GM23338 (cell line): Measurements from ENCODE around the gene USP24.

Source experiments
- EZH2 ChIP-seq: fragments of 200-600 bp; sonication (generic); IDR thresholded peaks from one replicate; pipeline ENCODE4 v1.8.0; 2017; ENCODE audit warnings: antibody characterized with exemption, mild to moderate bottlenecking, low read depth; ENCODE audit not compliant: unreplicated experiment
- EZH2phosphoT487 ChIP-seq: fragments of 200-600 bp; sonication (generic); IDR thresholded peaks from one replicate; pipeline ENCODE4 v1.8.1; 2018; ENCODE audit warnings: antibody characterized with exemption; ENCODE audit not compliant: unreplicated experiment
- JUNB ChIP-seq: IDR thresholded peaks from one replicate; pipeline ENCODE4 v1.6.1; 2016; ENCODE audit warnings: antibody characterized with exemption; ENCODE audit not compliant: unreplicated experiment
- POLR2AphosphoS5 ChIP-seq: IDR thresholded peaks from 2 replicates; pipeline ENCODE4 v1.6.1; 2016; ENCODE audit warnings: antibody characterized with exemption, low read depth
- ZNF114 ChIP-seq: fragments of 250-450 bp; sonication (Bioruptor Pico); IDR thresholded peaks from 2 replicates; pipeline ENCODE4 v1.5.0; 2020; ENCODE audit warnings: mild to moderate bottlenecking, moderate library complexity
- TF ChIP-seq, protein P1 (sequence below), 2 experiments: fragments of 200-600 bp in 1 of 2; sonication (generic) in 1 of 2; conservative IDR thresholded peaks; 2 replicates each; pipeline versions ENCODE4 v1.5.1 to v1.6.1; 2016 to 2017; ENCODE audit warnings: antibody characterized with exemption in 2 of 2, low read depth in 2 of 2, mild to moderate bottlenecking in 2 of 2, moderate library complexity in 1 of 2
- TF ChIP-seq, protein P2 (sequence below): IDR thresholded peaks from one replicate; pipeline ENCODE4 v1.6.1; 2018; ENCODE audit warnings: antibody characterized with exemption; ENCODE audit not compliant: unreplicated experiment
- TF ChIP-seq, protein P3 (sequence below): IDR thresholded peaks from 2 replicates; pipeline ENCODE4 v1.6.1; 2016; ENCODE audit warnings: antibody characterized with exemption

DNA sequence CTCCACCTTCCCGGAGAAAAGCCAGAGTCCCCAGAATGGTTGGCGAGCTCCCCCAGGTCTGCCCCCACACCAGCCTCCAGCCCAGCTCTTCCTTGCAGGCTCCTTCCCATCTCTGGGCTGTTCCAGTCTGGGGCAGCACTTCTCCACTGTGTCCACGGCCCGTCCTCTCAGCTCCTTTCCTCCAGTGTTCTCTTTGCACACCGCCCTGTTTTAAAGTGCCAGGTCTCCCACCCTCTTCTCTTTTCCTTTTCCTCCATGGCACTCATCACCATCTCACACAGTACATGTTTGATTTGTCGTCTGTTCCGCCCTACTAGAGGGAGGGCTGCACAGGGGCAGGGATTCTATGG is 181.9 kb downstream of the USP24 start:
- TF ChIP-seq, protein P1, sequence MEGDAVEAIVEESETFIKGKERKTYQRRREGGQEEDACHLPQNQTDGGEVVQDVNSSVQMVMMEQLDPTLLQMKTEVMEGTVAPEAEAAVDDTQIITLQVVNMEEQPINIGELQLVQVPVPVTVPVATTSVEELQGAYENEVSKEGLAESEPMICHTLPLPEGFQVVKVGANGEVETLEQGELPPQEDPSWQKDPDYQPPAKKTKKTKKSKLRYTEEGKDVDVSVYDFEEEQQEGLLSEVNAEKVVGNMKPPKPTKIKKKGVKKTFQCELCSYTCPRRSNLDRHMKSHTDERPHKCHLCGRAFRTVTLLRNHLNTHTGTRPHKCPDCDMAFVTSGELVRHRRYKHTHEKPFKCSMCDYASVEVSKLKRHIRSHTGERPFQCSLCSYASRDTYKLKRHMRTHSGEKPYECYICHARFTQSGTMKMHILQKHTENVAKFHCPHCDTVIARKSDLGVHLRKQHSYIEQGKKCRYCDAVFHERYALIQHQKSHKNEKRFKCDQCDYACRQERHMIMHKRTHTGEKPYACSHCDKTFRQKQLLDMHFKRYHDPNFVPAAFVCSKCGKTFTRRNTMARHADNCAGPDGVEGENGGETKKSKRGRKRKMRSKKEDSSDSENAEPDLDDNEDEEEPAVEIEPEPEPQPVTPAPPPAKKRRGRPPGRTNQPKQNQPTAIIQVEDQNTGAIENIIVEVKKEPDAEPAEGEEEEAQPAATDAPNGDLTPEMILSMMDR (conservative IDR thresholded peaks at IDR 0.05; ENCODE audit: low read depth in 2 of 2): no peak
- TF ChIP-seq, protein P2, sequence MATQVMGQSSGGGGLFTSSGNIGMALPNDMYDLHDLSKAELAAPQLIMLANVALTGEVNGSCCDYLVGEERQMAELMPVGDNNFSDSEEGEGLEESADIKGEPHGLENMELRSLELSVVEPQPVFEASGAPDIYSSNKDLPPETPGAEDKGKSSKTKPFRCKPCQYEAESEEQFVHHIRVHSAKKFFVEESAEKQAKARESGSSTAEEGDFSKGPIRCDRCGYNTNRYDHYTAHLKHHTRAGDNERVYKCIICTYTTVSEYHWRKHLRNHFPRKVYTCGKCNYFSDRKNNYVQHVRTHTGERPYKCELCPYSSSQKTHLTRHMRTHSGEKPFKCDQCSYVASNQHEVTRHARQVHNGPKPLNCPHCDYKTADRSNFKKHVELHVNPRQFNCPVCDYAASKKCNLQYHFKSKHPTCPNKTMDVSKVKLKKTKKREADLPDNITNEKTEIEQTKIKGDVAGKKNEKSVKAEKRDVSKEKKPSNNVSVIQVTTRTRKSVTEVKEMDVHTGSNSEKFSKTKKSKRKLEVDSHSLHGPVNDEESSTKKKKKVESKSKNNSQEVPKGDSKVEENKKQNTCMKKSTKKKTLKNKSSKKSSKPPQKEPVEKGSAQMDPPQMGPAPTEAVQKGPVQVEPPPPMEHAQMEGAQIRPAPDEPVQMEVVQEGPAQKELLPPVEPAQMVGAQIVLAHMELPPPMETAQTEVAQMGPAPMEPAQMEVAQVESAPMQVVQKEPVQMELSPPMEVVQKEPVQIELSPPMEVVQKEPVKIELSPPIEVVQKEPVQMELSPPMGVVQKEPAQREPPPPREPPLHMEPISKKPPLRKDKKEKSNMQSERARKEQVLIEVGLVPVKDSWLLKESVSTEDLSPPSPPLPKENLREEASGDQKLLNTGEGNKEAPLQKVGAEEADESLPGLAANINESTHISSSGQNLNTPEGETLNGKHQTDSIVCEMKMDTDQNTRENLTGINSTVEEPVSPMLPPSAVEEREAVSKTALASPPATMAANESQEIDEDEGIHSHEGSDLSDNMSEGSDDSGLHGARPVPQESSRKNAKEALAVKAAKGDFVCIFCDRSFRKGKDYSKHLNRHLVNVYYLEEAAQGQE: no peak
- TF ChIP-seq EZH2 (no peak), EZH2phosphoT487 (no peak), JUNB (no peak), POLR2AphosphoS5 (no peak), ZNF114 (CRISPR knock-in tag) (no peak)
- TF ChIP-seq, protein P3, sequence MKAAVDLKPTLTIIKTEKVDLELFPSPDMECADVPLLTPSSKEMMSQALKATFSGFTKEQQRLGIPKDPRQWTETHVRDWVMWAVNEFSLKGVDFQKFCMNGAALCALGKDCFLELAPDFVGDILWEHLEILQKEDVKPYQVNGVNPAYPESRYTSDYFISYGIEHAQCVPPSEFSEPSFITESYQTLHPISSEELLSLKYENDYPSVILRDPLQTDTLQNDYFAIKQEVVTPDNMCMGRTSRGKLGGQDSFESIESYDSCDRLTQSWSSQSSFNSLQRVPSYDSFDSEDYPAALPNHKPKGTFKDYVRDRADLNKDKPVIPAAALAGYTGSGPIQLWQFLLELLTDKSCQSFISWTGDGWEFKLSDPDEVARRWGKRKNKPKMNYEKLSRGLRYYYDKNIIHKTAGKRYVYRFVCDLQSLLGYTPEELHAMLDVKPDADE: no peak
